GM23248 (cell line): ENCODE results near the gene COX8A.

Experiments used
- EZH2 ChIP-seq: fragments of 200-600 bp; sonication (generic); IDR thresholded peaks from 2 replicates; pipeline ENCODE4 v1.6.1; 2018; ENCODE audit warnings: antibody characterized with exemption, mild to moderate bottlenecking; ENCODE audit not compliant: insufficient read depth, poor library complexity, severe bottlenecking
- EZH2phosphoT487 ChIP-seq: fragments of 200-600 bp; sonication (generic); IDR thresholded peaks from 2 replicates; pipeline ENCODE4 v1.6.1; 2018; ENCODE audit warnings: antibody characterized with exemption, moderate library complexity, mild to moderate bottlenecking, low read depth; ENCODE audit not compliant: insufficient read depth

- TF ChIP-seq EZH2phosphoT487 (no peak), EZH2 (no peak)
Measured at GRCh38 chr11:64005691-64006090, 31.3 kb downstream of the COX8A start.
